GM12878 (cell line): ENCODE measurements around the gene S100B. TPM values are rescaled to one million over a fixed set of nuclear protein-coding genes. Genes with fewer than 3 reads are reported as not detected.

Experiments used
- ATAC-seq: fragments of 200-7000 bp; cut with Tn5 transposase; 3 replicates; pipeline ENCODE4 v1.9.1; 2020; ENCODE audit warnings: mild to moderate bottlenecking, moderate library complexity
- BruUV-seq: library from RNA; stranded (reverse); fragments of 400-500 nt; replicated peaks from 2 replicates; lab custom pipeline; 2021; lab: Mats Ljungman, UMichigan
- CTCF ChIA-PET: fragments of 300-600 bp; sonication (Branson Sonifier 250); formaldehyde crosslinking; extraction: SDS; loops from one replicate; lab custom pipeline; 2021; ENCODE audit warnings: inconsistent platforms; lab: Yijun Ruan, JAX
- POLR2A ChIA-PET: fragments of 350-600 bp; formaldehyde crosslinking; extraction: SDS; loops from one replicate; lab custom pipeline; 2021; ENCODE audit warnings: inconsistent platforms; lab: Charles Lee
- RAD21 ChIA-PET: fragments of 300-600 bp; sonication (Branson Sonifier 250); formaldehyde crosslinking; loops from one replicate; lab custom pipeline; 2023; ENCODE audit warnings: antibody characterized with exemption; ENCODE audit not compliant: unreplicated experiment; lab: Charles Lee
- SMC1A ChIA-PET: fragments of 300-600 bp; sonication (Branson Sonifier 250); formaldehyde crosslinking; loops from one replicate; lab custom pipeline; 2023; ENCODE audit not compliant: unreplicated experiment, uncharacterized antibody; lab: Charles Lee
- DNase-seq: peaks from one replicate; pipeline ENCODE4 v3.0.0-alpha.2; 2011; ENCODE audit warnings: low read depth, low spot score
- FAIRE-seq: peaks from 3 replicates; lab custom pipeline; 2011; peaks lifted over from hg19 to GRCh38; lab: Jason Lieb, UNC
- H2AFZ ChIP-seq: 2 replicates; pipeline ENCODE4 v1.6.0; 2011; ENCODE audit warnings: low read depth, low read length, control low read depth; ENCODE audit not compliant: control insufficient read depth
- H3K27ac ChIP-seq: 2 replicates; pipeline ENCODE4 v1.5.1; 2011; ENCODE audit warnings: control low read depth; ENCODE audit not compliant: control insufficient read depth, insufficient read depth
- H3K27me3 ChIP-seq, 2 experiments: replicated peaks in 1 of 2; 2 replicates each; pipeline versions ENCODE4 v1.6.0 to v1.6.1; 2011; ENCODE audit warnings: low read length in 1 of 2; ENCODE audit not compliant: control insufficient read depth in 2 of 2, insufficient read depth in 2 of 2
- H3K36me3 ChIP-seq, 2 experiments: 2 replicates each; pipeline ENCODE4 v1.5.1; 2011; ENCODE audit warnings: low read length in 1 of 2; ENCODE audit not compliant: control insufficient read depth in 2 of 2, insufficient read depth in 2 of 2
- H3K4me1 ChIP-seq: 2 replicates; pipeline ENCODE4 v1.6.1; 2011; ENCODE audit warnings: mild to moderate bottlenecking, low read length, moderate library complexity, mixed read lengths; ENCODE audit not compliant: control insufficient read depth, insufficient read depth
- H3K4me2 ChIP-seq: 2 replicates; pipeline ENCODE4 v1.6.0; 2011; ENCODE audit warnings: control low read depth; ENCODE audit not compliant: control insufficient read depth, insufficient read depth
- H3K4me3 ChIP-seq: fragments of 200-600 bp; sonication (generic); 2 replicates; pipeline ENCODE4 v1.5.1; 2016
- H3K79me2 ChIP-seq: 2 replicates; pipeline ENCODE4 v1.6.0; 2011; ENCODE audit warnings: low read length; ENCODE audit not compliant: control insufficient read depth, insufficient read depth
- H3K9ac ChIP-seq: 2 replicates; pipeline ENCODE4 v1.8.0; 2011; ENCODE audit warnings: low read length, control low read depth, mixed read lengths; ENCODE audit not compliant: control insufficient read depth, insufficient read depth
- H3K9me3 ChIP-seq: replicated peaks from 3 replicates; pipeline ENCODE4 v1.5.1; 2011; ENCODE audit warnings: mild to moderate bottlenecking, low read length; ENCODE audit not compliant: control insufficient read depth, insufficient read depth
- H4K20me1 ChIP-seq: 2 replicates; pipeline ENCODE4 v1.6.0; 2011; ENCODE audit not compliant: control insufficient read depth, insufficient read depth
- BCL11A ChIP-seq: IDR thresholded peaks from 2 replicates; pipeline ENCODE4 v1.6.1; 2011; ENCODE audit warnings: low read depth, low read length
- CREM ChIP-seq: IDR thresholded peaks from 2 replicates; pipeline ENCODE4 v1.6.1; 2014; ENCODE audit warnings: antibody characterized with exemption, low read depth
- IKZF1 ChIP-seq: fragments of 450-650 bp; conservative IDR thresholded peaks from 2 replicates; pipeline ENCODE4 v1.6.1; 2017; ENCODE audit warnings: antibody characterized with exemption, mild to moderate bottlenecking
- JUNB ChIP-seq: IDR thresholded peaks from 2 replicates; pipeline ENCODE4 v1.6.1; 2016; ENCODE audit warnings: antibody characterized with exemption, mild to moderate bottlenecking
- KDM1A ChIP-seq: fragments of 200-600 bp; sonication (generic); IDR thresholded peaks from 2 replicates; pipeline ENCODE4 v1.6.1; 2016; ENCODE audit warnings: borderline replicate concordance
- NFIC ChIP-seq: IDR thresholded peaks from 2 replicates; pipeline ENCODE4 v1.6.1; 2012; ENCODE audit warnings: low read depth, mild to moderate bottlenecking, inconsistent platforms, low read length, moderate library complexity
- POLR2A ChIP-seq: IDR thresholded peaks from 2 replicates; pipeline ENCODE4 v1.6.1; 2011; ENCODE audit warnings: low read depth, mild to moderate bottlenecking, low read length
- RAD51 ChIP-seq: fragments of 450-650 bp; IDR thresholded peaks from 2 replicates; pipeline ENCODE4 v1.6.1; 2016; ENCODE audit warnings: moderate library complexity, mild to moderate bottlenecking, inconsistent platforms
- TARDBP ChIP-seq: IDR thresholded peaks from 2 replicates; pipeline ENCODE4 v1.6.1; 2016; ENCODE audit warnings: borderline replicate concordance
- ZNF622 ChIP-seq: fragments of 450-650 bp; IDR thresholded peaks from 2 replicates; pipeline ENCODE4 v1.6.1; 2017; ENCODE audit warnings: mild to moderate bottlenecking, inconsistent platforms
- WGBS: methylation state at CpG from one replicate; pipeline ENCODE4 v1.1.6; 2016; ENCODE audit warnings: low lambda C conversion rate; ENCODE audit not compliant: insufficient replicate concordance, insufficient coverage; ENCODE audit errors: missing lambda C conversion rate; 5-methylcytosine and 5-hydroxymethylcytosine counted together
- in situ Hi-C: fragments of 300-500 bp; cut with MboI; formaldehyde crosslinking; loops from 9 replicates; pipeline ENCODE4 v1.14.3; 2018; ENCODE audit warnings: mixed read lengths
- intact Hi-C: fragments of 100-400 bp; cut with micrococcal nuclease; formaldehyde crosslinking; loops from one replicate; pipeline ENCODE4 v1.14.2; 2022; ENCODE audit not compliant: unreplicated experiment
- polyA plus RNA-seq, 11 experiments: library from polyadenylated mRNA; depleted of rRNA in 4 of 11; unstranded in 6 of 11; stranded (reverse) in 5 of 11; fragments of >200 nt; fragmentation: Nextera tagmentation in 4 of 11; fragmentation: Illumina TruSeq in 1 of 11; extraction: Ambion mirVana in 4 of 11; extraction: Trizol in 1 of 11; gene quantifications; 1 replicate in 1 of 11; 2 replicates in 10 of 11; pipeline versions ENCODE4 v1.2.1 to v1.2.3, GENCODE V29; 2011 to 2016; ENCODE audit warnings: inconsistent platforms in 2 of 11, missing spikeins in 2 of 11, low read depth in 1 of 11
- total RNA-seq, 4 experiments: library from RNA; depleted of rRNA in 3 of 4; stranded (reverse); fragments of >200 nt in 3 of 4; fragmentation: Illumina TruSeq in 1 of 4; extraction: Trizol in 1 of 4; gene quantifications; 2 replicates each; pipeline versions ENCODE4 v1.2.1 to v1.2.3, GENCODE V29; 2013 to 2021
- TF ChIP-seq, protein P1 (sequence below): fragments of 450-650 bp; IDR thresholded peaks from 2 replicates; pipeline ENCODE4 v1.6.1; 2016; ENCODE audit warnings: mild to moderate bottlenecking

Gene S100B
- total and polyA plus RNA-seq, 10 of the 15 experiments (the other 5 are each of a cell fraction or from before 2014, with no cell fraction given): 0.11 to 0.22 TPM; not detected in 8

DNA sequence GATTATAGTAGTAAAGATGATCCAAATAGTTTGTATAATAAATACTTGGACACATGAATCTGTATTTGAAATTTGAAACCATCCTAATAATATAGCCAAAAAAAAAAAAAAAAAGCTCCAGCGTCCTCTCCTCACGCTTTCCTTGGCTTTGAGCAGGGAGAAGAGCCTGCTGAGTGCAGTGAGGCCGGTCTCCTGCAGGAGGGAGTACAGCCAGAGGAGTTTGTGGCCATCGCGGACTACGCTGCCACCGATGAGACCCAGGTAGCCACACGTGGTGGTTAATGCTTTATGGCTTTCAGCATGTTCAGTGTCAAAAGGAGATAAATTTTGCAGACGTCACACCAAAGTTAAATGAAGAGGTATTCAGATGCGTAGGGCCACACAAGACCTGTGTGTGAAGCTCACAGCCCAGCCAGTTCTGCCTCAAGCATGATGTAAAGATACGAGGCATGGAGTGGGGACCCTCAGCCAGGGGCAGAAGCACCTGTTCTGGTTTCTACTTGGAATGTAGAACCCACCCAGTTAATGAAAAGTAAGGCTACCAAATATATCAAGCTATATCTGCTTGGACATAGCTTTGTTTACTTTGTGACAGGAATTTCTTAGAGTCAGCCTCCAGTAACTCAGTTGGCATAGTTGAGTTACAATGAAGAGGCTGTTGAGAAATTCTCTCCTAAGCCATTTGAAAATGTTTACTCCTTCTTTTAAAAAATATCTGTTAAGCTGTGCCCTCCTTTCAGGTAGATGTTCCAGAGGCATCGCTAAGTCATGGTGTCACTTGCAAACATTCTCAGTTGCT is 38.7 kb upstream of the S100B start:
- SMC1A ChIA-PET: interaction anchor here (1.6 kb wide), 1 partner anchor 11 kb away, joined by 4 read pairs; no protein-coding TSS in a partner anchor
- Histone ChIP-seq H3K27ac (no peak overlapping the region), H3K4me1 (no peaks in the 10 kb centered on the region), H3K4me3 (no peak overlapping the region), H3K9me3 (no peaks in the 10 kb centered on the region), H3K27me3 (no peaks in the 10 kb centered on the region), H3K79me2 (peaks cover 7% of the 10 kb centered on the region), H3K9ac (no peak overlapping the region), H3K4me2 (no peak overlapping the region), H3K36me3 (peaks cover 1 to 12% of the 10 kb centered on the region in 2 experiments; a peak in 3 of 4 replicates), H4K20me1 (no peaks in the 10 kb centered on the region), H2AFZ (no peak overlapping the region)
- 78% methylated on average over 12 of the region's 12 CpGs for whole genome bisulfite sequencing
- RAD21 ChIA-PET: interaction anchor here (1.6 to 2.3 kb wide), 2 partner anchors 8 to 128 kb away, joined by 3 to 5 read pairs; partner anchors contain the start of gene PRMT2
- CTCF ChIA-PET: interaction anchor here (0.6 to 1.2 kb wide), 3 partner anchors 9 to 42 kb away, joined by 3 to 6 read pairs (median 3); no protein-coding TSS in a partner anchor
- DNase-seq: no peak
- FAIRE-seq: no peak
- TF ChIP-seq NFIC (no peak), RAD51 (no peak), KDM1A (no peak), IKZF1 (no peak), BCL11A (no peak), CREM (no peak)
- intact Hi-C loops (no loop called here), in situ Hi-C loops (no loop called here)
- no TSS peak for BruUV-seq
- POLR2A ChIA-PET: no interaction called here
- ATAC-seq: no peak

DNA sequence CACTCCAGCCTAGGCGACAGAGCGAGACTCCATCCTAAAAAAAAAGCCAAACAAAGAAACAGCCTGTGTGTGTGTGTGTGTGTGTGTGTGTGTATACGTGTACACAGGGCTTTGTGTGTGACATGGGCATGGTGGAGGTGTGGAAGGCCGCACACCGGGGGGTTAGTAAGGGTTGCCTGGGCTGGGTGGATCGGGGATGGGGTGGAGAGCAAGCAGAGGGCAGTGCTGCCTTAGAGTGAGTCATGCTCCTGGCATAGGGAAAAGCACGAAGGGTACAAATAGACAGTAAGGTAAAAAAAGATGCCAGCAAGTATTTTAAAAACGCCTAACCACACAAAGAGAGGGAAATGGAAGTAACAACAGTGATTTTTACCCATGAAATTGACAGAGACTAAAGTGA is 36.8 kb upstream of the S100B start:
- CTCF ChIA-PET: no interaction called here
- no peaks in the 10 kb centered on the region for H3K9me3 ChIP-seq
- in situ Hi-C loops: no loop called here
- no peaks in the 10 kb centered on the region for H3K4me1 ChIP-seq
- RAD21 ChIA-PET: no interaction called here
- no peaks in the 10 kb centered on the region for H3K27me3 ChIP-seq
- SMC1A ChIA-PET: no interaction called here
- H3K9ac ChIP-seq: no peak overlapping the region
- POLR2A ChIA-PET: no interaction called here
- H3K79me2 ChIP-seq: peaks cover 7% of the 10 kb centered on the region
- no peaks in the 10 kb centered on the region for H4K20me1 ChIP-seq
- no peak for ATAC-seq
- H3K27ac ChIP-seq: no peak overlapping the region
- no peak for DNase-seq
- peaks cover 1 to 19% of the 10 kb centered on the region in 2 experiments; a peak in 3 of 4 replicates for H3K36me3 ChIP-seq
- WGBS: 92% methylated on average over 8 of the region's 8 CpGs
- TF ChIP-seq, protein P1, sequence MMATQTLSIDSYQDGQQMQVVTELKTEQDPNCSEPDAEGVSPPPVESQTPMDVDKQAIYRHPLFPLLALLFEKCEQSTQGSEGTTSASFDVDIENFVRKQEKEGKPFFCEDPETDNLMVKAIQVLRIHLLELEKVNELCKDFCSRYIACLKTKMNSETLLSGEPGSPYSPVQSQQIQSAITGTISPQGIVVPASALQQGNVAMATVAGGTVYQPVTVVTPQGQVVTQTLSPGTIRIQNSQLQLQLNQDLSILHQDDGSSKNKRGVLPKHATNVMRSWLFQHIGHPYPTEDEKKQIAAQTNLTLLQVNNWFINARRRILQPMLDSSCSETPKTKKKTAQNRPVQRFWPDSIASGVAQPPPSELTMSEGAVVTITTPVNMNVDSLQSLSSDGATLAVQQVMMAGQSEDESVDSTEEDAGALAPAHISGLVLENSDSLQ: no peak
- TF ChIP-seq JUNB (no peak), ZNF622 (no peak), TARDBP (no peak), POLR2A (no peak)
- BruUV-seq: no TSS peak
- no peak overlapping the region for H3K4me3 ChIP-seq
- H2AFZ ChIP-seq: no peak overlapping the region
- no peak for FAIRE-seq
- intact Hi-C loops: no loop called here
- H3K4me2 ChIP-seq: no peak overlapping the region
